CD4-positive, alpha-beta T cell (primary cell): ENCODE results near the gene MICALL1. TPM values are rescaled to one million over a fixed set of nuclear protein-coding genes. Genes with fewer than 3 reads are reported as not detected.

ENCODE experiments used
- ATAC-seq: fragments of 200-7000 bp; cut with Tn5 transposase; one replicate; pipeline ENCODE4 v1.10.0; 2022; ENCODE audit warnings: mild to moderate bottlenecking; ENCODE audit not compliant: poor library complexity
- CTCF ChIA-PET: fragments of 350-600 bp; sonication (Branson Sonifier 250); formaldehyde crosslinking; loops from one replicate; lab custom pipeline; 2021; ENCODE audit warnings: antibody characterized with exemption, inconsistent platforms; lab: Charles Lee
- POLR2A ChIA-PET: fragments of 350-600 bp; sonication (Branson Sonifier 250); formaldehyde crosslinking; loops from one replicate; lab custom pipeline; 2021; ENCODE audit warnings: antibody characterized with exemption, inconsistent platforms; lab: Charles Lee
- DNase-seq, 14 experiments: peaks; one replicate each; pipeline ENCODE4 v3.0.0-alpha.2; 2013 to 2020; ENCODE audit warnings: mixed read lengths in 2 of 14
- H3K27ac ChIP-seq, 2 donors: one replicate each; pipeline versions ENCODE4 v1.5.1 to v1.7.0; 2013; ENCODE audit warnings: low read length in 2 of 2, low read depth in 1 of 2, mild to moderate bottlenecking in 1 of 2
- H3K27me3 ChIP-seq, 2 experiments: 1 replicate in 1 of 2; 2 replicates in 1 of 2; pipeline versions ENCODE4 v1.6.1 to v1.7.0; 2013; ENCODE audit warnings: low read length in 2 of 2, control low read depth in 1 of 2, mild to moderate bottlenecking in 1 of 2, moderate library complexity in 1 of 2; ENCODE audit not compliant: insufficient read depth in 2 of 2, control insufficient read depth in 1 of 2
- H3K36me3 ChIP-seq: one replicate; pipeline ENCODE4 v1.6.1; 2013; ENCODE audit warnings: low read length, control low read depth; ENCODE audit not compliant: insufficient read depth
- H3K4me1 ChIP-seq: one replicate; pipeline ENCODE4 v1.6.1; 2013; ENCODE audit warnings: low read length, control low read depth; ENCODE audit not compliant: insufficient read depth
- H3K4me3 ChIP-seq: one replicate; pipeline ENCODE4 v1.5.1; 2013; ENCODE audit warnings: mild to moderate bottlenecking, low read length, moderate library complexity
- H3K9me3 ChIP-seq, 2 experiments: 1 replicate in 1 of 2; 2 replicates in 1 of 2; pipeline versions ENCODE4 v1.6.1 to v1.7.0; 2013; ENCODE audit warnings: low read length in 2 of 2, mild to moderate bottlenecking in 2 of 2, control low read depth in 1 of 2, moderate library complexity in 1 of 2; ENCODE audit not compliant: control insufficient read depth in 1 of 2, insufficient read depth in 1 of 2
- H3K27ac Mint-ChIP-seq: one replicate; pipeline ENCODE4 v1.8.0; 2020; ENCODE audit warnings: mixed read lengths
- H3K27me3 Mint-ChIP-seq: one replicate; pipeline ENCODE4 v1.8.0; 2021; ENCODE audit warnings: mixed read lengths
- H3K36me3 Mint-ChIP-seq: one replicate; pipeline ENCODE4 v1.8.0; 2021; ENCODE audit warnings: low read depth, mixed read lengths
- H3K4me1 Mint-ChIP-seq: one replicate; pipeline ENCODE4 v1.8.0; 2021; ENCODE audit warnings: low read depth, mixed read lengths
- H3K4me3 Mint-ChIP-seq: one replicate; pipeline ENCODE4 v1.8.0; 2020; ENCODE audit warnings: mild to moderate bottlenecking, mixed read lengths
- H3K9me3 Mint-ChIP-seq: one replicate; pipeline ENCODE4 v1.8.0; 2020; ENCODE audit warnings: mixed read lengths
- intact Hi-C, 2 experiments: fragments of 100-400 bp; cut with DNase I in 1 of 2; cut with micrococcal nuclease in 1 of 2; formaldehyde crosslinking; loops; one replicate each; pipeline versions ENCODE4 v1.15.1 to v1.9.0; 2023 to 2025; cut with DNase I, micrococcal nuclease
- total RNA-seq, 174 experiments: library from RNA in 2 of 174; stranded (reverse) in 2 of 174; gene quantifications; one replicate each; pipeline ENCODE4 v1.2.3 and lab custom pipeline; 2021 to 2026
- TF ChIP-seq, protein P1 (sequence below): fragments of 200-600 bp; IDR thresholded peaks from one replicate; pipeline ENCODE4 v1.8.0; 2022; ENCODE audit warnings: antibody characterized with exemption, mild to moderate bottlenecking

The MICALL1 gene
- total RNA-seq, 2 experiments from 2014 or later: 16.9 to 20.7 TPM

GRCh38 chr22:37923927-37924326 lies 17.8 kb downstream of the MICALL1 start:
- Mint-ChIP-seq H3K27ac (no peak overlapping the region), H3K4me3 (no peak overlapping the region), H3K27me3 (no peaks in the 10 kb centered on the region), H3K9me3 (no peaks in the 10 kb centered on the region), H3K4me1 (peaks cover 4% of the 10 kb centered on the region), H3K36me3 (peaks cover 36% of the 10 kb centered on the region)
- H3K36me3 ChIP-seq: peaks cover 46% of the 10 kb centered on the region
- no peak overlapping the region for H3K4me3 ChIP-seq
- TF ChIP-seq, protein P1, sequence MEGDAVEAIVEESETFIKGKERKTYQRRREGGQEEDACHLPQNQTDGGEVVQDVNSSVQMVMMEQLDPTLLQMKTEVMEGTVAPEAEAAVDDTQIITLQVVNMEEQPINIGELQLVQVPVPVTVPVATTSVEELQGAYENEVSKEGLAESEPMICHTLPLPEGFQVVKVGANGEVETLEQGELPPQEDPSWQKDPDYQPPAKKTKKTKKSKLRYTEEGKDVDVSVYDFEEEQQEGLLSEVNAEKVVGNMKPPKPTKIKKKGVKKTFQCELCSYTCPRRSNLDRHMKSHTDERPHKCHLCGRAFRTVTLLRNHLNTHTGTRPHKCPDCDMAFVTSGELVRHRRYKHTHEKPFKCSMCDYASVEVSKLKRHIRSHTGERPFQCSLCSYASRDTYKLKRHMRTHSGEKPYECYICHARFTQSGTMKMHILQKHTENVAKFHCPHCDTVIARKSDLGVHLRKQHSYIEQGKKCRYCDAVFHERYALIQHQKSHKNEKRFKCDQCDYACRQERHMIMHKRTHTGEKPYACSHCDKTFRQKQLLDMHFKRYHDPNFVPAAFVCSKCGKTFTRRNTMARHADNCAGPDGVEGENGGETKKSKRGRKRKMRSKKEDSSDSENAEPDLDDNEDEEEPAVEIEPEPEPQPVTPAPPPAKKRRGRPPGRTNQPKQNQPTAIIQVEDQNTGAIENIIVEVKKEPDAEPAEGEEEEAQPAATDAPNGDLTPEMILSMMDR: no peak
- ATAC-seq: no peak
- H3K9me3 ChIP-seq: no peaks in the 10 kb centered on the region
- intact Hi-C loops: no loop called here
- H3K27ac ChIP-seq: no peak overlapping the region
- ChIA-PET CTCF (no interaction called here), POLR2A (no interaction called here)
- no peak for DNase-seq
- no peaks in the 10 kb centered on the region for H3K27me3 ChIP-seq
- peaks cover 4% of the 10 kb centered on the region for H3K4me1 ChIP-seq

- no peaks in the 10 kb centered on the region for H3K9me3 Mint-ChIP-seq
- TF ChIP-seq, protein P1: no peak
- POLR2A ChIA-PET: no interaction called here
- H3K27me3 Mint-ChIP-seq: no peaks in the 10 kb centered on the region
- ATAC-seq (no peak), DNase-seq (no peak)
- Histone ChIP-seq H3K36me3 (peaks cover 49% of the 10 kb centered on the region), H3K27me3 (no peaks in the 10 kb centered on the region), H3K27ac (no peak overlapping the region), H3K9me3 (no peaks in the 10 kb centered on the region), H3K4me1 (peaks cover 4% of the 10 kb centered on the region), H3K4me3 (no peak overlapping the region)
- no peak overlapping the region for H3K4me3 Mint-ChIP-seq
- CTCF ChIA-PET: no interaction called here
- peaks cover 41% of the 10 kb centered on the region for H3K36me3 Mint-ChIP-seq
- no peak overlapping the region for H3K27ac Mint-ChIP-seq
- intact Hi-C loops: no loop called here
- peaks cover 4% of the 10 kb centered on the region for H3K4me1 Mint-ChIP-seq
These were observed 18.4 kb downstream of the MICALL1 start for GRCh38 chr22:37924386-37925065.

- CTCF ChIA-PET: interaction anchor here (0.5 kb wide), 1 partner anchor 24 kb away, joined by 3 read pairs; no protein-coding TSS in a partner anchor
- no peak for DNase-seq
- no peak overlapping the region for H3K4me3 Mint-ChIP-seq
These were observed 19.2 kb downstream of the MICALL1 start for GRCh38 chr22:37925330-37925729.

More at GRCh38 chr22:37925330-37925729, 19.2 kb downstream of the MICALL1 start:
- H3K27me3 ChIP-seq: no peaks in the 10 kb centered on the region
- POLR2A ChIA-PET: no interaction called here
- no peaks in the 10 kb centered on the region for H3K4me1 Mint-ChIP-seq
- no peak overlapping the region for H3K27ac Mint-ChIP-seq
- peaks cover 52% of the 10 kb centered on the region for H3K36me3 ChIP-seq
- no peak overlapping the region for H3K27ac ChIP-seq
- ATAC-seq: no peak
- peaks cover under 1% of the 10 kb centered on the region for H3K4me1 ChIP-seq
- TF ChIP-seq, protein P1: no peak
- intact Hi-C loops: no loop called here
- H3K27me3 Mint-ChIP-seq: no peaks in the 10 kb centered on the region
- no peaks in the 10 kb centered on the region for H3K9me3 Mint-ChIP-seq
- H3K9me3 ChIP-seq: no peaks in the 10 kb centered on the region
- H3K4me3 ChIP-seq: no peak overlapping the region
- H3K36me3 Mint-ChIP-seq: peaks cover 35% of the 10 kb centered on the region
